ENCODE measurements around the gene NT5C. TPM values are rescaled to one million over a fixed set of nuclear protein-coding genes. Genes with fewer than 3 reads are reported as not detected.
"Not testable (repeated sequence)": the region's sequence is repeated elsewhere in the genome, so short reads cannot be mapped to it uniquely, and the experiment has no call there.

NT5C gene
- total RNA-seq, 1 donor from 2014 or later = 98.5 TPM

GRCh38 chr17:75144816-75145512, 13.4 kb upstream of the NT5C start:
- Histone ChIP-seq H3K27me3 (no peaks in the 10 kb centered on the region), H3K9me3 (no peaks in the 10 kb centered on the region), H3K27ac (no peak overlapping the region), H3K4me1 (no peaks in the 10 kb centered on the region), H3K4me3 (no peak overlapping the region), H3K36me3 (peaks cover 0 to 45% of the 10 kb centered on the region in 2 donors)
- no peak for TF ChIP-seq POLR2A (IDR thresholded peaks at IDR 0.05)
- TF ChIP-seq, protein P1, sequence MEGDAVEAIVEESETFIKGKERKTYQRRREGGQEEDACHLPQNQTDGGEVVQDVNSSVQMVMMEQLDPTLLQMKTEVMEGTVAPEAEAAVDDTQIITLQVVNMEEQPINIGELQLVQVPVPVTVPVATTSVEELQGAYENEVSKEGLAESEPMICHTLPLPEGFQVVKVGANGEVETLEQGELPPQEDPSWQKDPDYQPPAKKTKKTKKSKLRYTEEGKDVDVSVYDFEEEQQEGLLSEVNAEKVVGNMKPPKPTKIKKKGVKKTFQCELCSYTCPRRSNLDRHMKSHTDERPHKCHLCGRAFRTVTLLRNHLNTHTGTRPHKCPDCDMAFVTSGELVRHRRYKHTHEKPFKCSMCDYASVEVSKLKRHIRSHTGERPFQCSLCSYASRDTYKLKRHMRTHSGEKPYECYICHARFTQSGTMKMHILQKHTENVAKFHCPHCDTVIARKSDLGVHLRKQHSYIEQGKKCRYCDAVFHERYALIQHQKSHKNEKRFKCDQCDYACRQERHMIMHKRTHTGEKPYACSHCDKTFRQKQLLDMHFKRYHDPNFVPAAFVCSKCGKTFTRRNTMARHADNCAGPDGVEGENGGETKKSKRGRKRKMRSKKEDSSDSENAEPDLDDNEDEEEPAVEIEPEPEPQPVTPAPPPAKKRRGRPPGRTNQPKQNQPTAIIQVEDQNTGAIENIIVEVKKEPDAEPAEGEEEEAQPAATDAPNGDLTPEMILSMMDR (IDR thresholded peaks at IDR 0.05) = no peak
- TF ChIP-seq POLR2AphosphoS5 (IDR thresholded peaks at IDR 0.05; ENCODE audit: insufficient read depth in 1 of 2, low read depth in 1 of 2) = no peak
- intact Hi-C loops (cut with DNase I) = no loop called here
- no peak for DNase-seq (ENCODE audit: extremely low spot score in 2 of 2)

- intact Hi-C loops (cut with DNase I) = no loop called here
- H3K9me3 ChIP-seq = no peaks in the 10 kb centered on the region
- TF ChIP-seq POLR2A (IDR thresholded peaks at IDR 0.05) (no peak), POLR2AphosphoS5 (IDR thresholded peaks at IDR 0.05; ENCODE audit: insufficient read depth in 1 of 2, low read depth in 1 of 2) (no peak)
- TF ChIP-seq, protein P1 (IDR thresholded peaks at IDR 0.05) = no peak
Measured at GRCh38 chr17:75142236-75142971, 10.9 kb upstream of the NT5C start.

DNA sequence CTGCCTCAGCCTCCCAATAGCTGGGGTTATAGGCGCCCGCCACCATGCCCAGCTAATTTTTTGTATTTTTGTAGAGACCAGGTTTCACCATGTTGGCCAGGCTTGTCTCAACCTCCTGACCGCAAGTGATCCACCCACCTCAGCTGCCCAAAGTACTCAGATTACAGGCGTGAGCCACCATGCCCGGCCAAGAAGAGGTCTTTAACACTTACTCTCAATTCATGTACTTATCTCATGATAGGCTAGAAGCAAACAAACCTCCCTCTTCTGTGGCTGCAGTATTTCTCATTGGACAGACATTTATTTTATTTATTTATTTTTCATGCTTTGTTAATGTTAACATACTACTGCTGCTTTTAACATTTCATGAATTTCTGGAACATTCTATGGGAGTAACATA, 7.0 kb upstream of the NT5C start:
- TF ChIP-seq, protein P1 (IDR thresholded peaks at IDR 0.05) = no peak
- no peak for TF ChIP-seq POLR2AphosphoS5 (IDR thresholded peaks at IDR 0.05; ENCODE audit: insufficient read depth in 1 of 2, low read depth in 1 of 2)
- no peak for TF ChIP-seq POLR2A (IDR thresholded peaks at IDR 0.05)
- Histone ChIP-seq H3K4me1 (peaks cover 5% of the 10 kb centered on the region), H3K9me3 (no peaks in the 10 kb centered on the region), H3K27me3 (no peaks in the 10 kb centered on the region), H3K4me3 (no peak overlapping the region), H3K36me3 (peaks cover 0 to 7% of the 10 kb centered on the region in 2 donors), H3K27ac (no peak overlapping the region)
- intact Hi-C loops (cut with DNase I) = no loop called here
- DNase-seq (ENCODE audit: extremely low spot score in 2 of 2) = no peak

More at GRCh38 chr17:75142236-75142971, 10.9 kb upstream of the NT5C start:
- Histone ChIP-seq H3K27ac (no peak overlapping the region), H3K36me3 (peaks cover 0 to 41% of the 10 kb centered on the region in 2 donors), H3K4me1 (no peaks in the 10 kb centered on the region), H3K4me3 (no peak overlapping the region), H3K27me3 (no peaks in the 10 kb centered on the region)
- no peak for DNase-seq (ENCODE audit: extremely low spot score in 2 of 2)

DNA sequence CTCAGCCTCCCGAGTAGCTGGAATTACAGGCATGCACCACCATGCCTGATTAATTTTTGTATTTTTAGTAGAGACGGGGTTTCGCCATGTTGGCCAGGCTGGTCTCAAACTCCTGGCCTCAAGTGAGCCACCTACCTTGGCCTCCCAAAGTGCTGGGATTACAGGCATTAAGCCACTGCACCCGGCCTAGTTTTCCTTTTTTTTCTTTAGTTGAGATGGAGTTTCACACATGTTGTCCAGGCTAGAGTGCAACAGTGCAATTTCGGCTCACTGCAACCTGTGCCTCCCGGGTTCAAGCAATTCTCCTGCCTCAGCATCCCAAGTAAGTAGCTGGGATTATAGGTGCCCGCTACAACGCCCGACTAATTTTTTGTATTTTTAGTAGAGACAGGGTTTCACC, 6.2 kb upstream of the NT5C start:
- H3K4me1 ChIP-seq; intact Hi-C loops (cut with DNase I); H3K27me3 ChIP-seq; DNase-seq (ENCODE audit: extremely low spot score in 2 of 2); H3K4me3 ChIP-seq; H3K9me3 ChIP-seq; H3K36me3 ChIP-seq; H3K27ac ChIP-seq: not testable (repeated sequence)

- no peaks in the 10 kb centered on the region for H3K9me3 ChIP-seq
- H3K4me1 ChIP-seq = peaks cover 5% of the 10 kb centered on the region
- no peak overlapping the region for H3K27ac ChIP-seq
- no peak overlapping the region for H3K4me3 ChIP-seq
- TF ChIP-seq, protein P1 (IDR thresholded peaks at IDR 0.05) = no peak
- TF ChIP-seq POLR2AphosphoS5 (IDR thresholded peaks at IDR 0.05; ENCODE audit: insufficient read depth in 1 of 2, low read depth in 1 of 2) (no peak), POLR2A (IDR thresholded peaks at IDR 0.05) (no peak)
- peaks cover 0 to 6% of the 10 kb centered on the region in 2 donors for H3K36me3 ChIP-seq
- H3K27me3 ChIP-seq = no peaks in the 10 kb centered on the region
- intact Hi-C loops (cut with DNase I) = no loop called here
- no peak for DNase-seq (ENCODE audit: extremely low spot score in 2 of 2)
Measured at GRCh38 chr17:75135946-75136345, 4.4 kb upstream of the NT5C start.
